NCI-H69 (cell line): ENCODE results near the gene SPATA22.
"Not testable (repeated sequence)": the region's sequence is repeated elsewhere in the genome, so short reads cannot be mapped to it uniquely, and the experiment has no call there.

ENCODE experiments used
- DNase-seq: peaks from one replicate; lab custom pipeline; 2025; lab: John Stamatoyannopoulos, UW

SPATA22 gene

GRCh38 chr17:3471599-3471998, at the start of gene SPATA22:
TSS of gene SPATA22 (minus strand) at chr17:3471819. CDS start at chr17:3469325, 2,494 bp downstream.
- no peak for DNase-seq

GRCh38 chr17:3519472-3519871, 47.9 kb upstream of the SPATA22 start:
- not testable (repeated sequence) for DNase-seq

GRCh38 chr17:3514873-3515272, 43.3 kb upstream of the SPATA22 start:
- DNase-seq, result no peak

- not testable (repeated sequence) for DNase-seq
These were observed 42.5 kb upstream of the SPATA22 start for GRCh38 chr17:3514167-3514566.

GRCh38 chr17:3513305-3514035, 41.9 kb upstream of the SPATA22 start:
- no peak for DNase-seq

GRCh38 chr17:3512505-3513171, 41.0 kb upstream of the SPATA22 start:
- no peak for DNase-seq

- DNase-seq, result no peak
These were observed 40.4 kb upstream of the SPATA22 start for GRCh38 chr17:3511852-3512504.

GRCh38 chr17:3510090-3510489, 38.5 kb upstream of the SPATA22 start:
- no peak for DNase-seq

GRCh38 chr17:3507869-3508268, 36.2 kb upstream of the SPATA22 start:
- DNase-seq, result no peak

GRCh38 chr17:3507071-3507470, 35.5 kb upstream of the SPATA22 start:
- no peak for DNase-seq

GRCh38 chr17:3506054-3506453, 34.4 kb upstream of the SPATA22 start:
- no peak for DNase-seq

GRCh38 chr17:3505008-3505407, 33.4 kb upstream of the SPATA22 start:
- DNase-seq, result no peak

- DNase-seq, result no peak
These were observed 31.7 kb upstream of the SPATA22 start for GRCh38 chr17:3503285-3503684.

- DNase-seq, result no peak
These were observed 30.8 kb upstream of the SPATA22 start for GRCh38 chr17:3502466-3502865.

GRCh38 chr17:3501344-3501743, 29.7 kb upstream of the SPATA22 start:
- no peak for DNase-seq

- no peak for DNase-seq
These were observed 25.5 kb upstream of the SPATA22 start for GRCh38 chr17:3497101-3497500.

GRCh38 chr17:3485481-3486068, 14.0 kb upstream of the SPATA22 start:
- DNase-seq, result no peak

GRCh38 chr17:3482852-3483251, 11.2 kb upstream of the SPATA22 start:
- DNase-seq, result no peak

- DNase-seq, result no peak
These were observed 8.4 kb upstream of the SPATA22 start for GRCh38 chr17:3479988-3480387.

- DNase-seq, result no peak
These were observed 4.4 kb upstream of the SPATA22 start, which contains the start of gene ASPA for GRCh38 chr17:3475812-3476610. TSS of gene ASPA (plus strand) at chr17:3475997. CDS start at chr17:3476160, 163 bp downstream.

- no peak for DNase-seq
These were observed 3.6 kb upstream of the SPATA22 start for GRCh38 chr17:3475251-3475685.

- DNase-seq, result no peak
These were observed 2.6 kb upstream of the SPATA22 start for GRCh38 chr17:3474212-3474611.
